ENCODE measurements around the gene MDM2. TPM values are rescaled to one million over a fixed set of nuclear protein-coding genes. Genes with fewer than 3 reads are reported as not detected.

Gene MDM2
- total and polyA plus RNA-seq, 9 of the 15 experiments (the other 6 are each of a cell fraction or from before 2014, with no cell fraction given): 13.6 to 100 (median 49.0) TPM

- no peak for FAIRE-seq
- BruUV-seq (replicated peaks): no TSS peak
- H3K4me3 ChIP-seq: no peak overlapping the region
- WGBS (ENCODE audit: insufficient coverage, low coverage, missing lambda C conversion rate): 0% methylated on average over 3 of the region's 3 CpGs
- in situ Hi-C loops (cut with MboI) (no loop called here), intact Hi-C loops (cut with micrococcal nuclease) (no loop called here)
- no peak overlapping the region for H3K4me2 ChIP-seq (ENCODE audit: insufficient read depth, low read length)
- no peaks in the 10 kb centered on the region for H3K36me3 ChIP-seq (ENCODE audit: control insufficient read depth, insufficient read depth, low read length)
- TF ChIP-seq HEY1 (CRISPR knock-in tag; IDR thresholded peaks at IDR 0.05; ENCODE audit: borderline replicate concordance) (no peak), ZNF143 (CRISPR knock-in tag; IDR thresholded peaks at IDR 0.05) (no peak), ATF7 (IDR thresholded peaks at IDR 0.05) (no peak), HDAC8 (tag; IDR thresholded peaks at IDR 0.05) (no peak), DDX20 (tag; IDR thresholded peaks at IDR 0.05; ENCODE audit: low read depth) (no peak), ZNF589 (CRISPR knock-in tag; IDR thresholded peaks at IDR 0.05; ENCODE audit: low read depth) (no peak), MAFK (IDR thresholded peaks at IDR 0.05; ENCODE audit: low read length) (no peak), ZNF717 (CRISPR knock-in tag; IDR thresholded peaks at IDR 0.05) (no peak), HNRNPL (IDR thresholded peaks at IDR 0.05; ENCODE audit: low read depth, low read length) (no peak), TEAD1 (CRISPR knock-in tag; IDR thresholded peaks at IDR 0.05) (no peak), ZNF408 (CRISPR knock-in tag; IDR thresholded peaks at IDR 0.05; ENCODE audit: low read depth) (no peak), RBM14 (IDR thresholded peaks at IDR 0.05; ENCODE audit: borderline replicate concordance, insufficient read depth, low read depth, low read length) (no peak), NCOA4 (IDR thresholded peaks at IDR 0.05; ENCODE audit: partially characterized antibody) (no peak), SPI1 (IDR thresholded peaks at IDR 0.05; ENCODE audit: borderline replicate concordance, low read depth, low read length) (no peak)
- ChIA-PET CTCF (ENCODE audit: low intra/inter-chr PET ratio) (no interaction called here), POLR2A (no interaction called here)
- no peak overlapping the region for H3K9ac ChIP-seq (ENCODE audit: insufficient read depth in 1 of 2, low read depth in 2 of 2, low read length in 2 of 2)
- no peak for DNase-seq (ENCODE audit: extremely low read depth in 1 of 4, low spot score in 3 of 4)
- no peaks in the 10 kb centered on the region for H3K79me2 ChIP-seq (ENCODE audit: control insufficient read depth, insufficient read depth, low read length)
- no peaks in the 10 kb centered on the region; the same call in 1 of the 2 replicates for H3K9me3 ChIP-seq (replicated peaks; ENCODE audit: control insufficient read depth, insufficient read depth, low read depth, low read length)
- ATAC-seq: no peak
- H2AFZ ChIP-seq (ENCODE audit: low read depth, low read length): no peak overlapping the region
- H3K27me3 ChIP-seq (ENCODE audit: control insufficient read depth in 2 of 2, insufficient read depth in 2 of 2, low read length in 2 of 2): peaks cover 5 to 17% of the 10 kb centered on the region in 2 experiments; a peak in 3 of 5 replicates
- H3K4me1 ChIP-seq (replicated peaks in 1 of 2; ENCODE audit: control insufficient read depth in 2 of 2, insufficient read depth in 2 of 2, low read length in 2 of 2): no peaks in the 10 kb centered on the region
- no peaks in the 10 kb centered on the region for H4K20me1 ChIP-seq (replicated peaks; ENCODE audit: control insufficient read depth, insufficient read depth, low read length)
- H3K27ac ChIP-seq (ENCODE audit: extremely low read depth, low read depth, low read length): no peak overlapping the region
- H3K9me1 ChIP-seq (ENCODE audit: control insufficient read depth, insufficient read depth, low read length): no peaks in the 10 kb centered on the region
Observed at GRCh38 chr12:68883151-68883550, 75.2 kb downstream of the MDM2 start.

Measured in K562 (cell line).